Right lobe of liver (tissue), 6 donors: Measurements from ENCODE around the gene SNAP47. TPM values are rescaled to one million over a fixed set of nuclear protein-coding genes. Genes with fewer than 3 reads are reported as not detected.

Experiments used
- ATAC-seq, 4 donors: fragments of 200-7000 bp; cut with Tn5 transposase; one replicate each; pipeline ENCODE4 v1.9.1; 2020; ENCODE audit warnings: mild to moderate bottlenecking in 4 of 4, moderate library complexity in 4 of 4
- DNase-seq, 3 donors: peaks; one replicate each; pipeline ENCODE4 v3.0.0-alpha.2; 2020
- H3K27ac ChIP-seq, 3 donors: fragments of 200-600 bp; one replicate each; pipeline ENCODE4 v1.8.0; 2022
- H3K27me3 ChIP-seq, 2 donors: fragments of 200-600 bp; one replicate each; pipeline ENCODE4 v1.8.0; 2022
- H3K36me3 ChIP-seq, 4 donors: fragments of 200-600 bp; sonication (generic) in 1 of 4; one replicate each; pipeline versions ENCODE4 v1.5.1 to v1.8.0; 2017 to 2022; ENCODE audit warnings: control low read depth in 1 of 4
- H3K4me1 ChIP-seq, 4 donors: fragments of 200-600 bp; sonication (generic) in 1 of 4; one replicate each; pipeline versions ENCODE4 v1.5.1 to v1.8.0; 2017 to 2022; ENCODE audit warnings: control low read depth in 1 of 4
- H3K4me3 ChIP-seq, 3 donors: fragments of 200-600 bp; one replicate each; pipeline ENCODE4 v1.8.0; 2022
- H3K9me3 ChIP-seq, 4 donors: fragments of 200-600 bp; sonication (generic) in 1 of 4; one replicate each; pipeline versions ENCODE4 v1.5.1 to v1.8.0; 2017 to 2022; ENCODE audit warnings: control low read depth in 1 of 4
- POLR2A ChIP-seq: fragments of 450-650 bp; IDR thresholded peaks from one replicate; pipeline ENCODE4 v1.6.1; 2017; ENCODE audit warnings: antibody characterized with exemption, mild to moderate bottlenecking
- WGBS: methylation state at CpG from one replicate; pipeline ENCODE4 v1.1.6; 2018; ENCODE audit warnings: low coverage, low lambda C conversion rate; ENCODE audit not compliant: insufficient coverage; ENCODE audit errors: missing lambda C conversion rate; 5-methylcytosine and 5-hydroxymethylcytosine counted together
- intact Hi-C, 2 donors: fragments of 100-400 bp; cut with DNase I; formaldehyde crosslinking; loops; one replicate each; pipeline versions ENCODE4 v1.11.2 to v1.14.1; 2022
- total RNA-seq, 6 experiments: library from RNA; depleted of rRNA in 2 of 6; stranded (reverse); fragments of >200 nt in 2 of 6; fragmentation: NEBNext Ultra II Directional in 3 of 6; extraction: Animal tissue kit (Norgen Biotek cat#: 25700) in 3 of 6; gene quantifications; one replicate each; pipeline versions ENCODE4 v1.1.0 to v1.2.4, GENCODE V29; 2016 to 2023
- TF ChIP-seq, protein P1 (sequence below), 4 donors: fragments of 200-600 bp in 3 of 4; fragments of 450-650 bp in 1 of 4; IDR thresholded peaks; one replicate each; pipeline versions ENCODE4 v1.5.1 to v1.8.0; 2016 to 2022; ENCODE audit warnings: antibody characterized with exemption in 4 of 4, mild to moderate bottlenecking in 2 of 4
- donor health status: DM: no; HTN: yes; CAD: no.
- donor health status: DM: no; HTN: no; CAD: no.
- donor health status: DM: no; HTN: no; CAD: no.
- donor health status: DM: no; HTN: yes; CAD: no.
- donor health status: DM: no; HTN: yes; CAD: no.

Gene SNAP47
- total RNA-seq, 6 experiments from 2014 or later = 15.2 to 32.5 (median 24.8) TPM

DNA sequence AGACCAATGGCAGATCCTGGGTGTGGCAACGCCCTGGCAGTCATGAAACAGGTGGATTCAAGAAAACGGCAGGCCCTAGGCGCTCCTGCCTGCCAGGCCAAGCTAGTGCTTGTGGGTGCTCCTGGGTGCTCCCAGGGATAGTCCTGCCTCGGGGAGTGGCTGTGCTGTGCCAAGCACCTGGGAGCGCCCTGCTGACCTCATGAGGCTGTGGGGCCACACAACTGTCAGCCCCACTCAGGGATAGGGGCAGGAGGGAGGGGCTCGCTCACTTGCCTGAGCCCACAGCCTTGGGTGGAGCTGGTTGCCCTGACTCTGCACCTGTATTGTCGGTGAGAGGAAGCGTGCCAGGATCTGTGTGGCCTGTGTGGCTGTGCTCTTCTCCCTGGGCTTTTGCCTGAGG lies 9.4 kb downstream of the SNAP47 start:
- H3K27me3 ChIP-seq = no peaks in the 10 kb centered on the region
- H3K36me3 ChIP-seq = peaks cover 0 to 14% (median 2%) of the 10 kb centered on the region in 4 donors
- no peak for TF ChIP-seq POLR2A
- TF ChIP-seq, protein P1, sequence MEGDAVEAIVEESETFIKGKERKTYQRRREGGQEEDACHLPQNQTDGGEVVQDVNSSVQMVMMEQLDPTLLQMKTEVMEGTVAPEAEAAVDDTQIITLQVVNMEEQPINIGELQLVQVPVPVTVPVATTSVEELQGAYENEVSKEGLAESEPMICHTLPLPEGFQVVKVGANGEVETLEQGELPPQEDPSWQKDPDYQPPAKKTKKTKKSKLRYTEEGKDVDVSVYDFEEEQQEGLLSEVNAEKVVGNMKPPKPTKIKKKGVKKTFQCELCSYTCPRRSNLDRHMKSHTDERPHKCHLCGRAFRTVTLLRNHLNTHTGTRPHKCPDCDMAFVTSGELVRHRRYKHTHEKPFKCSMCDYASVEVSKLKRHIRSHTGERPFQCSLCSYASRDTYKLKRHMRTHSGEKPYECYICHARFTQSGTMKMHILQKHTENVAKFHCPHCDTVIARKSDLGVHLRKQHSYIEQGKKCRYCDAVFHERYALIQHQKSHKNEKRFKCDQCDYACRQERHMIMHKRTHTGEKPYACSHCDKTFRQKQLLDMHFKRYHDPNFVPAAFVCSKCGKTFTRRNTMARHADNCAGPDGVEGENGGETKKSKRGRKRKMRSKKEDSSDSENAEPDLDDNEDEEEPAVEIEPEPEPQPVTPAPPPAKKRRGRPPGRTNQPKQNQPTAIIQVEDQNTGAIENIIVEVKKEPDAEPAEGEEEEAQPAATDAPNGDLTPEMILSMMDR (IDR thresholded peaks at IDR 0.05) = no peak
- intact Hi-C loops = no loop called here
- peaks cover 0 to 9% (median 0%) of the 10 kb centered on the region in 4 donors for H3K4me1 ChIP-seq
- H3K9me3 ChIP-seq = no peaks in the 10 kb centered on the region
- WGBS = 65% methylated on average over 4 of the region's 8 CpGs
- ATAC-seq (no peak), DNase-seq (no peak)
- no peak overlapping the region for H3K4me3 ChIP-seq
- no peak overlapping the region for H3K27ac ChIP-seq

DNA sequence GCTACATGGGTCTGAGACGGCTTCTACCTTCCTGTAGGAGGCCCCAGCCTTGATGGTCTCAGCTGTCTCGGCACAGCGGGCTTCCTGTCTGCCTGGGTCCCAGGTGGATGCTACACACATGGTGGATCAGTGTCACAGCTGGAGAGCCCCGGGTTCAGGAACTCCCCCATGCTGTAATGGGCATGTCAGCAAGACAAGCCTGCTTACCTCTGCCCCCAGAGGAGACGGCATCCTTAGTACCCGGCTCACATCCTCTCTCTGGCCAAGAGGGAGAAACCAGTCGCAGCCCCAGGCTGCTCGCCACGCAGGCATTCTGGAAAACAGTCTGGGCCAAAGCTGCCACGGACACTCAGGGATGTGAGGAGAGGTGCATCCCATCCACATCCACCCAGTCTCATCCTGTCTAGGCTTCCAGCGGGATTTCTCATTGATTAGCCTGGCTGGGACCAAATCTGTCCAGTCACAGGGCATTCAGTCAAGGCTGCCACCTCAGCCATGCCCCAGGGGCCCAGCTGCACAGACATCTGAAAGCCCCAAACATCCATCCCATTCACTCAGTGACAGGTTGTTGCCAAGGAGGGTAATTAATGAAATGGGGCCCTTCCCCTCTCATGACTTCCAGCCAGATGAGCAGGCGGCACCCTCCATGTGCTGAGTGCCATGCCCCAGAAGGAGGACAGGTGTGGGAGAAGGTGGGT lies 10.5 kb downstream of the SNAP47 start:
- Histone ChIP-seq H3K27me3 (no peaks in the 10 kb centered on the region), H3K36me3 (peaks cover 0 to 11% (median 2%) of the 10 kb centered on the region in 4 donors), H3K4me1 (peaks cover 0 to 19% (median 0%) of the 10 kb centered on the region in 4 donors), H3K27ac (no peak overlapping the region), H3K9me3 (no peaks in the 10 kb centered on the region), H3K4me3 (no peak overlapping the region)
- ATAC-seq (no peak), DNase-seq (peak in 1 of 3 donors; percentile 40)
- 93% methylated on average over 5 of the region's 12 CpGs for WGBS
- intact Hi-C loops = no loop called here
- TF ChIP-seq, protein P1 (IDR thresholded peaks at IDR 0.05) = no peak
- TF ChIP-seq POLR2A = no peak

DNA sequence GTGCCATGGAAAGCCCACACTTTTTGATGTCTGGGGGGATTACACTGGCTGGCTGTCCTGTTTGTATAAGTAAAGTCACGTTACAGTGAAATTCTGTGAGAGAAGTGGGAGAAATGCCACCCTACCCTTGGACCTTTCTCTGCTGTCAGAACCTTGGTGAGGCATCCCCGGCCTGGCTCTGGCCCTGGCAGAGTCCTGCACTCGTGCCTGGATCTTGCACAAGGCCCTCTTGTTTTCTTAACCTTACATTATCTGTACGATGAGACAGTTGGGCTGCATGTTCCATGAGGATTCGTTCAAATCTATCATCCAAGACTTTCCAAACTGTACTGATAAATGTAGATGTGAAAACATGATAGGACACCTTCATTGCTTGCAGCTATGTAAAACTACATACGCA lies 11.4 kb downstream of the SNAP47 start:
- Histone ChIP-seq H3K4me1 (peaks cover 0 to 19% (median 0%) of the 10 kb centered on the region in 4 donors), H3K27me3 (no peaks in the 10 kb centered on the region), H3K4me3 (no peak overlapping the region), H3K27ac (no peak overlapping the region), H3K36me3 (peaks cover 0 to 11% (median 4%) of the 10 kb centered on the region in 4 donors), H3K9me3 (no peaks in the 10 kb centered on the region)
- intact Hi-C loops = no loop called here
- no peak for TF ChIP-seq POLR2A
- TF ChIP-seq, protein P1 (IDR thresholded peaks at IDR 0.05) = no peak
- DNase-seq (no peak), ATAC-seq (no peak)
- WGBS = 83% methylated on average over 6 of the region's 6 CpGs

DNA sequence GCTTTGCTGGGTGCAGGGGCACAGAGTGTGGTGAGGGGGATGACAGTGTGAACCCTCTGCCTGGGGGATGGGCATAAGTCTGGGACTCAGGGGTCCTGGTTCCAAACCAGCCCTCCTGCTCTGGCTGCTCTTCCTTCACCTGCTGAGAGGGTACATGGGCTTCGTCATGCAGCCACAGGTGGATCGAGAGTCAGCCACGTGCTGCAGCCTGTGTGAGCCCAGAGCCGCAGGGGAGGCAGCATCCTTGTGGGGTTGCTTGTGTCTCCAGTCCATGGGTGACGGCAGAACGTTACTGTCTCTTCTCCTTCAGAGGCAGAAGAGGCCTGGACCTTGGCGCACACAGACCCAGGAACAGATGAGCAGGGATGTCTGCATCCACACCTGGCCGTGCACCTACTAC lies 12.1 kb downstream of the SNAP47 start:
- DNase-seq (no peak), ATAC-seq (no peak)
- TF ChIP-seq, protein P1 (IDR thresholded peaks at IDR 0.05) = no peak
- TF ChIP-seq POLR2A = no peak
- H3K4me3 ChIP-seq = no peak overlapping the region
- intact Hi-C loops = no loop called here
- H3K4me1 ChIP-seq = peaks cover 0 to 19% (median 0%) of the 10 kb centered on the region in 4 donors
- H3K27ac ChIP-seq = no peak overlapping the region
- peaks cover 0 to 11% (median 4%) of the 10 kb centered on the region in 4 donors for H3K36me3 ChIP-seq
- no peaks in the 10 kb centered on the region for H3K9me3 ChIP-seq
- no peaks in the 10 kb centered on the region for H3K27me3 ChIP-seq
- 61% methylated on average over 4 of the region's 8 CpGs for WGBS
